Upper lobe of left lung (tissue), 6 donors: ENCODE data around the gene MARCHF3. TPM values are rescaled to one million over a fixed set of nuclear protein-coding genes. Genes with fewer than 3 reads are reported as not detected.

Experiments used
- ATAC-seq, 2 donors: fragments of 200-7000 bp; cut with Tn5 transposase; one replicate each; pipeline ENCODE4 v1.9.1; 2022; ENCODE audit warnings: mild to moderate bottlenecking in 2 of 2, moderate library complexity in 2 of 2; ENCODE audit not compliant: low FRiP score in 2 of 2
- DNase-seq, 2 donors: peaks; one replicate each; pipeline ENCODE4 v3.0.0-alpha.2; 2019 to 2020
- H3K27ac ChIP-seq, 4 donors: fragments of 200-600 bp; sonication (generic); one replicate each; pipeline ENCODE4 v1.5.1; 2016 to 2019
- H3K27me3 ChIP-seq, 4 donors: fragments of 200-600 bp; sonication (generic); one replicate each; pipeline ENCODE4 v1.5.1; 2017 to 2019
- H3K36me3 ChIP-seq, 4 donors: fragments of 200-600 bp; sonication (generic); one replicate each; pipeline ENCODE4 v1.5.1; 2016 to 2019
- H3K4me1 ChIP-seq, 4 donors: fragments of 200-600 bp; sonication (generic); one replicate each; pipeline ENCODE4 v1.5.1; 2018 to 2019
- H3K4me3 ChIP-seq, 4 donors: fragments of 200-600 bp; sonication (generic); one replicate each; pipeline ENCODE4 v1.5.1; 2017 to 2019; ENCODE audit warnings: mild to moderate bottlenecking in 2 of 4, moderate library complexity in 1 of 4
- H3K9me3 ChIP-seq, 4 donors: fragments of 200-600 bp; sonication (generic); one replicate each; pipeline ENCODE4 v1.5.1; 2018 to 2019
- EP300 ChIP-seq, 4 donors: sonication (generic); formaldehyde crosslinking; IDR thresholded peaks; one replicate each; pipeline ENCODE4 v1.5.1; 2017; ENCODE audit warnings: antibody characterized with exemption in 4 of 4, control low read depth in 2 of 4
- POLR2A ChIP-seq, 4 donors: fragments of 450-650 bp; IDR thresholded peaks; one replicate each; pipeline ENCODE4 v1.5.1; 2016 to 2017; ENCODE audit warnings: antibody characterized with exemption in 4 of 4, mild to moderate bottlenecking in 2 of 4
- POLR2AphosphoS5 ChIP-seq, 2 donors: sonication (generic); formaldehyde crosslinking; IDR thresholded peaks; one replicate each; pipeline ENCODE4 v1.5.1; 2017; ENCODE audit warnings: antibody characterized with exemption in 2 of 2
- WGBS, 2 donors: methylation state at CpG; one replicate each; pipeline ENCODE4 v1.1.5; 2017 to 2018; 5-methylcytosine and 5-hydroxymethylcytosine counted together
- total RNA-seq, 6 donors: library from RNA; depleted of rRNA in 4 of 6; stranded (reverse); fragments of >200 nt in 4 of 6; gene quantifications; one replicate each; pipeline versions ENCODE4 v1.1.0 to v1.2.1, GENCODE V29; 2016 to 2021
- TF ChIP-seq, protein P1 (sequence below), 6 experiments: fragments of 450-650 bp in 4 of 6; fragments of 200-600 bp in 2 of 6; sonication (generic) in 2 of 6; IDR thresholded peaks; one replicate each; pipeline ENCODE4 v1.5.1; 2016 to 2019; ENCODE audit warnings: antibody characterized with exemption in 6 of 6
- donor health status: DM: no; HTN: no; CAD: no; lungs with moderate emphysema.
- donor health status: DM: no; HTN: yes; CAD: no; lungs with severe emphysema.

MARCHF3 gene
- total RNA-seq, 6 donors from 2014 or later: 2.1 to 16.2 (median 6.7) TPM

GRCh38 chr5:126851501-126852011, 178.8 kb downstream of the MARCHF3 start:
- 86 to 91% methylated on average over 13 to 14 of the region's 14 CpGs for WGBS, 2 donors
- H3K27ac ChIP-seq: peak overlapping the region in 2 of 4 donors; percentile 9 to 49
- no peaks in the 10 kb centered on the region for H3K9me3 ChIP-seq
- H3K4me1 ChIP-seq: peaks cover 0 to 11% (median 4%) of the 10 kb centered on the region in 4 donors
- DNase-seq (no peak), ATAC-seq (peak in 1 of 2 donors; percentile 51)
- no peaks in the 10 kb centered on the region for H3K27me3 ChIP-seq
- no peaks in the 10 kb centered on the region for H3K36me3 ChIP-seq
- no peak for TF ChIP-seq POLR2AphosphoS5 (IDR thresholded peaks at IDR 0.05)
- no peak for TF ChIP-seq EP300 (IDR thresholded peaks at IDR 0.05)
- TF ChIP-seq, protein P1, sequence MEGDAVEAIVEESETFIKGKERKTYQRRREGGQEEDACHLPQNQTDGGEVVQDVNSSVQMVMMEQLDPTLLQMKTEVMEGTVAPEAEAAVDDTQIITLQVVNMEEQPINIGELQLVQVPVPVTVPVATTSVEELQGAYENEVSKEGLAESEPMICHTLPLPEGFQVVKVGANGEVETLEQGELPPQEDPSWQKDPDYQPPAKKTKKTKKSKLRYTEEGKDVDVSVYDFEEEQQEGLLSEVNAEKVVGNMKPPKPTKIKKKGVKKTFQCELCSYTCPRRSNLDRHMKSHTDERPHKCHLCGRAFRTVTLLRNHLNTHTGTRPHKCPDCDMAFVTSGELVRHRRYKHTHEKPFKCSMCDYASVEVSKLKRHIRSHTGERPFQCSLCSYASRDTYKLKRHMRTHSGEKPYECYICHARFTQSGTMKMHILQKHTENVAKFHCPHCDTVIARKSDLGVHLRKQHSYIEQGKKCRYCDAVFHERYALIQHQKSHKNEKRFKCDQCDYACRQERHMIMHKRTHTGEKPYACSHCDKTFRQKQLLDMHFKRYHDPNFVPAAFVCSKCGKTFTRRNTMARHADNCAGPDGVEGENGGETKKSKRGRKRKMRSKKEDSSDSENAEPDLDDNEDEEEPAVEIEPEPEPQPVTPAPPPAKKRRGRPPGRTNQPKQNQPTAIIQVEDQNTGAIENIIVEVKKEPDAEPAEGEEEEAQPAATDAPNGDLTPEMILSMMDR (IDR thresholded peaks at IDR 0.05): no peak
- TF ChIP-seq POLR2A (IDR thresholded peaks at IDR 0.05): no peak
- no peak overlapping the region for H3K4me3 ChIP-seq

GRCh38 chr5:126849101-126849678, 181.2 kb downstream of the MARCHF3 start:
- H3K27ac ChIP-seq: no peak overlapping the region
- no peak overlapping the region for H3K4me3 ChIP-seq
- peaks cover 0 to 16% (median 9%) of the 10 kb centered on the region in 4 donors for H3K4me1 ChIP-seq
- H3K27me3 ChIP-seq: no peaks in the 10 kb centered on the region
- no peaks in the 10 kb centered on the region for H3K9me3 ChIP-seq
- DNase-seq (no peak), ATAC-seq (peak in 1 of 2 donors; percentile 67)
- TF ChIP-seq POLR2AphosphoS5 (IDR thresholded peaks at IDR 0.05): no peak
- TF ChIP-seq EP300 (IDR thresholded peaks at IDR 0.05): no peak
- TF ChIP-seq POLR2A (IDR thresholded peaks at IDR 0.05): no peak
- TF ChIP-seq, protein P1 (IDR thresholded peaks at IDR 0.05): no peak
- no peaks in the 10 kb centered on the region for H3K36me3 ChIP-seq
- 58 to 70% methylated on average over 3 of the region's 3 CpGs for WGBS, 2 donors

DNA sequence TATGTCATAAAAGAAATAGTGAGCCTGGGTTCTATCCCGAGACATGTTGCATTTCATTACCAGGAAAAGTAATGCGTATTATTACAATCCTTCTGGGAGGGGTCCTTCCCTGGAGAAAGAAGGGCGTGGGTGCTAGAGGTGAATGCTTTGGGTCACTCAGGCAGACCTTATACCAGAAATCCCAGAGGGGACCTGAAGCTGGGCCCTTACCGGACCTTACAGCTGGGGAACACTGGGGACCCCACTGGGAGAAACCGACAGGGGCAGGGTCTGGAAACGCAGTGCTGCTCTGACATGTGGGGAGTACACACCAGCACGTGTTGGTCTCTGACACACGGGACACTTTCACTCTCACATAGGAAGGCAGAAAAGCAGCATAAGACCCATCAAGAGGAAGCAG, 182.1 kb downstream of the MARCHF3 start:
- TF ChIP-seq, protein P1 (IDR thresholded peaks at IDR 0.05): no peak
- TF ChIP-seq POLR2AphosphoS5 (IDR thresholded peaks at IDR 0.05) (no peak), POLR2A (IDR thresholded peaks at IDR 0.05) (no peak), EP300 (IDR thresholded peaks at IDR 0.05) (no peak)
- peak overlapping the region in 1 of 4 donors; percentile 60 for H3K27ac ChIP-seq
- H3K4me1 ChIP-seq: peaks cover 0 to 16% (median 9%) of the 10 kb centered on the region in 4 donors
- no peak overlapping the region for H3K4me3 ChIP-seq
- WGBS, 2 donors: 76 to 87% methylated on average over 8 of the region's 8 CpGs
- no peaks in the 10 kb centered on the region for H3K27me3 ChIP-seq
- H3K36me3 ChIP-seq: no peaks in the 10 kb centered on the region
- peak in 1 of 2 donors; percentile 24 for ATAC-seq
- H3K9me3 ChIP-seq: no peaks in the 10 kb centered on the region
- DNase-seq: no peak

GRCh38 chr5:126847826-126848251, 182.5 kb downstream of the MARCHF3 start:
- 70 to 78% methylated on average over 3 of the region's 3 CpGs for WGBS, 2 donors
- Histone ChIP-seq H3K4me1 (peaks cover 0 to 16% (median 9%) of the 10 kb centered on the region in 4 donors), H3K36me3 (no peaks in the 10 kb centered on the region), H3K27ac (no peak overlapping the region), H3K4me3 (no peak overlapping the region), H3K9me3 (no peaks in the 10 kb centered on the region), H3K27me3 (no peaks in the 10 kb centered on the region)
- TF ChIP-seq EP300 (IDR thresholded peaks at IDR 0.05) (no peak), POLR2A (IDR thresholded peaks at IDR 0.05) (no peak), POLR2AphosphoS5 (IDR thresholded peaks at IDR 0.05) (no peak)
- TF ChIP-seq, protein P1 (IDR thresholded peaks at IDR 0.05): no peak
- ATAC-seq (peak in 1 of 2 donors; percentile 28), DNase-seq (no peak)

DNA sequence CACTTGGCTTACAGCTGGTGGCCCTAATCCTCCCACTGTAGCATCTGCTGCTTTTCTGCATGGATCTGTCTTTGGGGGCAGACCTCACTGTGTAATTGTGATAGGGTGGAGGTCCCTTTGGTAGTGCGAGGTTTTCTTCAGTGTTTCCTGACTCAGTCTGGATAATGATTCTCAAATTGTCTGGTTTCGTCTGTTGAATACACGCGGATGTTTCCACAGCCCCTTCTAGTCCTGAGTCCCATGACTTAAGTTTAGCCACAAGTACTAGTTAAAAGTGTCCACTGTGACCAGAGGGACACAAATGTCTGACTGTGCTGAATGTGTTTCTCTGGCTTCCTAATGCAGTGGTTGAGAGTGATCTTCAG, 182.9 kb downstream of the MARCHF3 start:
- DNase-seq (no peak), ATAC-seq (peak in 1 of 2 donors; percentile 50)
- H3K9me3 ChIP-seq: no peaks in the 10 kb centered on the region
- H3K36me3 ChIP-seq: no peaks in the 10 kb centered on the region
- H3K27me3 ChIP-seq: no peaks in the 10 kb centered on the region
- 97 to 98% methylated on average over 4 of the region's 4 CpGs for WGBS, 2 donors
- no peak overlapping the region for H3K4me3 ChIP-seq
- H3K4me1 ChIP-seq: peaks cover 0 to 16% (median 7%) of the 10 kb centered on the region in 4 donors
- no peak overlapping the region for H3K27ac ChIP-seq
- TF ChIP-seq, protein P1 (IDR thresholded peaks at IDR 0.05): no peak
- TF ChIP-seq EP300 (IDR thresholded peaks at IDR 0.05) (no peak), POLR2A (IDR thresholded peaks at IDR 0.05) (no peak), POLR2AphosphoS5 (IDR thresholded peaks at IDR 0.05) (no peak)
